HG03280 (cell line): Measurements from ENCODE around the gene FNIP1.
A peak's percentile ranks its signal among the peaks of the same experiment; 100 is the strongest.
"Not testable (repeated sequence)": the region's sequence is repeated elsewhere in the genome, so short reads cannot be mapped to it uniquely, and the experiment has no call there.

ENCODE experiments used
- ATAC-seq: cut with Tn5 transposase; IDR thresholded peaks from one replicate; pipeline ENCODE4 v1.9.1; 2021; ENCODE audit warnings: mild to moderate bottlenecking, moderate library complexity; ENCODE audit not compliant: unreplicated experiment

Gene FNIP1

DNA sequence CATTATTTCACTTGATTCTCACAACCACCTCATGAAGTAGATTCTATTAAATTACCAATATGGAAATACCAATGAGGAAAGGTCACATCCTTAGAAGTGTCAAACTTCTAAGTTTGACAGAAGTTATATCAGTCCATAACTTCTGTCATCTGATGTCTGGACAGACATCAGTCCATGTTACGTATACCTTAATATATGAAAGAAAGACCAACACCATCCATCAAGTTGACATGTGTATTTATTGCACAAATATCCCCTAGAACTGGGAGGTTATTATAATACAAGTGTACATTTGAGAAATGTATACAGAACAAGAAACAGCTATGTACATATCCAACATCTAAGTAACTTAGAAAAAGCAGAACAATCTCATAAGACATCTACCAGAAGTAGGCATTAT is 155.3 kb downstream of the FNIP1 start:
- ATAC-seq, result no peak

DNA sequence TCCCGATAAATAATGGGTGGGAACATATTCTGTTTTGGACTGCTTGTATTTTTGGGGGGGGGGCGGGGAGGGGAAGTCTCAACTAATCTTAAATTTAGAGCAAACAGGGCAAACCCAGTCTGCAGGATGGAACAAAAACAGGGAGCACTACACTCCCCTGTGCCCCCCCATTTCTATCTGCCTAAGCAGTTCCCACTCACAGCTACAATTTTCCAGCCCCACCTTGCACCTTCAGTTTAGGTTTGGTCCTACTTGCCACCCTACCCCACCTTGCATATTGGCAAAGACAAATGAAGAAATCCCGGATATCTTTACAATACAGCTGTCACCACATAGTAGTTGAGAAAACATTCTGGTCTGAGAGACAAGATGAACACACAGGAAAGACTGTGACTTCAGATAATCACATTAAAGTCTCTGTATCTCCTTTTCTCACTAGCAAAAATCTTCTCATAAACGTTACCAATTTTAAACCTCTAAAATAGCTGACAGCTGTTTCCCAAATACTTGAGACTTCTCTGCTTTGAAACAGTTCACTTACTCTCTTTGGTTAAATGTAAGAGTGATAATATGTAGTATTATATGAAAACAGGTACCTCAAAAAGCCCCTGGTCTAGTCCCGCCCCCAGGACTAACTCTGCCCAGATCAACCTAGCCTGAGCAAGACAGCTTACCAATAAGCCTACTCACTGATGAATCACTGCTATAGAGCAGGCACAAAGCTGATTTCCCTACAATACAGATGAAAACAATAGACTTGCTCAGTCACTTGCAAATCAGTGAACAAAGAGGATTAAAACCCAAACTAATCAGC is 156.6 kb downstream of the FNIP1 start:
- ATAC-seq, result no peak

DNA sequence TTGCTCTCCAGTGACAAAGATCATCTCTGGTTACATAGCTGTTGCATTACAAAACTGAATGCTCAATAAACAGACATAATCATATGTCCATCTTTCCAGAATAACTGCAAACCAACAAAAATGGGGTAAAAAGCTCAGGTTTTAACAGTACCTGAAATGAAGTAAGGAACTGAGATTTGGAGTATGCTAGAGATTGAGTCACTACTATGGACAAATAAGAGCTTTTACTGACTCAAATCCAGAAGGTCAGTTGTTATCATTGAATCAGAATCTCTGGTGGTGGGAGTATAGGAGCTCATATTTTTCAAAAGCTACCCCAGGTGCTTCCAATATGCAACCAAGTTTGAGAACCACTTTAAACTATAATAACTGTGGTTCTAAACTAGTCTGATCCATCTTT is 157.7 kb downstream of the FNIP1 start:
- no peak for ATAC-seq

DNA sequence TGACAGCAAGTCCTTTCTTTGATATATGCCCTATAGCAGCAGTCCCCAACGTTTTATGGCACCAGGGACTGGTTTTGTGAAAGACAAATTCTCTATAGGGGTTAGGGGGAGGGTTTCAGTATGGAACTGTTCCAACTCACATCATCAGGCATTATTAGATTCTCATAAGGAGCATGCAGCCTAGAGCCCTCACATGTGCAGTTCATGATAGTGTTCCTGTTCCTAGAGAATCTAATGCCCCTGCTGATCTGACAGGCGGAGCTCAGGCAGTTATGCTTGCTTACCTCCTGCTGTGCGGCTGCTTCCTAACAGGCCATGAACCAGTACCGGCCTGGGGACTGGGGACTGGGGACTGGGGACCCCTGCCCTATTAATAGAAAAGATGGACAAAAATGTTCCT is 159.1 kb downstream of the FNIP1 start:
- no peak for ATAC-seq

DNA sequence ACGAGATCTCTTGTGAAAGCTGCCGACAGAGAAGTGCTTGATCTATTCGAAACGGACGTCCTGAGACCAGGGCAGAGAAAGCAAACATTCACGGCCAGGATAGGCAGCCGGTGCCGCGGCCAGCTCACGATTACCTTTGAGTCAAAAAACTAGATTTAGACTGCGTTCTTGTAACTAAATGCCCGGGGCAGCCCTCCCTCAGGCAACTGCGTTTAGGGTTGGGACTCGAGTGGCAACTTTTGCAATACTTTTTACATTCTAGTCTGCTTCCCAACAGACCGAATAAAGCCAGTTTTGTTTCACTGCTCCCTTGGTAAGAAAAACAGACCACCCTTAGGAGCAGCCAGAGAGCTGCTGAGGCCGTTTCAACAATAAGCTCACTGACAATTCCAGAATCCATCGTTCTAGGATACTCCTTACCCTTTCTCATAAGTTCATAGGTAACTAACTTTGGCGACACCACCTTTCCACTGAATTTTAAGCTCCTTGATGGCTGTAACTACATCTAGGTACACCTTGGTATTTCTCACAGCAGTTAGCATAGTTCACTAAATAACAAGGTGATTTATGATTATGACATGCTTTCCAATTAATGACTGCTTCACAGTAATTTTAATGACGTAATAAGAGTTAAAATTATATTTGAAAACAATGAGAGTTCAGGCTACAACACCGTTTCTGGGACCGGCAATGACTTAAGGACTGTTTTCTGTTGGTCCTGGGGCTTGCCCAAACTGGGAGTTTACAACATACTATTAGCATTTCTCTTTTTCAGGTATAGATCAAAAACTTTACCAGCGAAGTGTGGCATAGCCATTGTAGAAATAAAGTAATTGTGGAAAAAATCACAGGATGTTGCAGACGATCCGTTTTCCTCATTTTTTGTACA is 160.9 kb downstream of the FNIP1 start:
- no peak for ATAC-seq

DNA sequence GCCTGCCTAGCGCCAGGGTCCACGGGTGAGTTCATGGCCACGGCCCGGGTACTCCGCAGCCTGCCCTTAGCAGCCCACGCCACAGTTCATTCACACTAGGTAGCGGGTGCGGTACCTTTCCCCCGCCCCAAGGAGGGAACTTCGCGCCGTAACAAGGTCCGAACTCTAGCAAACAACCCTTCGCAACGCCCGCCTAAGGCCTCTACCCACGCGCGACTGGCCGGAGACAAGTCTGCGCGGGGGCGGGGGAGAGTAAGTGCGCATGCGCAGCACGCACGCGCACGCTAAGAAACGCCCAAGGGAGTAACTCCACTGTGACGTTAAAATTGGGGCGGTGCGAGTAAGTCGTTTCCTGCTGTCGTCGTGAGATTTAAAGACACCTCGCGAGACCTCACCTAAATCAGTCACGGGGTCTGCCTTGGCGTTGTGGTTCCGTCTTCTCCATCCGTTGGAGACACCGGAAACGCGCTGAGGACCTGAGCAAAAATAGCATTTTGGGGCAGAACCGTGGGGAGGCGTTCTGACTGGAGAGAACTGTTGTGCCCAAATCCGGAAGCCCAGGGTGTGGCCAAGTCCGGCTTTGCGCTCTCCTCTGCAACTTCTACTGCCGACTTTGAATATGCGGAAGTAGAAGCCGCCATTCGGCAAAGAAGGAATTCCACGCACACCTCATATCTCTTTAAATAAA is 161.7 kb downstream of the FNIP1 start, which contains the start of gene RAPGEF6:
Gene RAPGEF6, minus strand, starts transcription at position 234 of the 688 bp plus-strand sequence. Its CDS starts 199 bp downstream, at position 35.
- ATAC-seq, result peak; percentile 87

DNA sequence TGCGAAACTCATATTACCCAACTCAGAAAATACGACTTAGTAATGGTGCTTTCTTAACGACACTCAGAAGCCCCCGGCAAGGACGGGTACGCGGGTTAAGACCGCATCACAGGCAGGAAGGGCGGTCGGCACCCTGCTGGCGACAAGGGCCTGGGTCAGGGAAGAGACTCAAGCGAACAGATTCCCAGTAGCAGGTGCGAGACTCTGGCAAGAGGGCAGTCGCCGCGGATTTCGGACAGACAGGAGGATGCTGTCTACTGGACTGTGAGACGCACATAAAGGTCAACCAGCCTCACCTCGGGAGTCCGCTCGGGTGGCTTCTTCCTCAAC is 162.2 kb downstream of the FNIP1 start:
- ATAC-seq, result peak; percentile 25

DNA sequence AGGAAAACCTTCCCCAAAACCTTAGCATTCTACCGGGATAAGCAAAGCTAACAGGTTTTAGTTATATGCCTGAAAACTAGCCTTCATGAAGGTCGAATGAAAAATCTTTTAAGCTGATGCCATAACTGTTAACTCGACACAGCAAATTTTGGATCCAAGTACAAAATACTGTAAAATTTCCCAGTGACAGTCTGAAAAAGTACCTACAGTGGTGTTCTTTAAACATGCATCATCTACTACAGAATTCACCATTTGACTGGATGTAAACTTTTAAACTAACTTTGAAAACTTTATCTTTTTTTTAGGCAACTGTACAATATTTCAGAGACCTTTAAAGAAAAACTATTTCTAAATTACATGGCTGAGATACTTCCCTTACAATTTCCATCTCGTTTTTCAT is 162.6 kb downstream of the FNIP1 start:
- ATAC-seq, result no peak

DNA sequence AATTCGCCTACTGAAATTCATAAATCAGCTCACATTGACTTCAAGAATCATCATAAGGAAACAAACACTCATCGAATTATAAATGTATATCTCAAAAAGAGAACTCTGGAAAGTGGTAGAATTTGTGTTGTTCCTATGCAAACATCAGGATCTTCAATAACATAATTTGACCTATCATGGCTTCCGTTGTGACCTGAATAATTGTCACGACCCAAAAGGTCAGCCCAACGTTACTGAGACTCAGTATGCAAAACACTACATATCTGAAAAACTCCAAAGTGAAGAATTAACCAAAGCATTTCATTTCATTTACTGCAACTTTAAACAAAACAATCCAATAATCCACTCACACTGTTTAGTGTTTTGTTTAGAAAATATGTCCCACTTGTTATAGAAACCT is 163.0 kb downstream of the FNIP1 start:
- no peak for ATAC-seq

DNA sequence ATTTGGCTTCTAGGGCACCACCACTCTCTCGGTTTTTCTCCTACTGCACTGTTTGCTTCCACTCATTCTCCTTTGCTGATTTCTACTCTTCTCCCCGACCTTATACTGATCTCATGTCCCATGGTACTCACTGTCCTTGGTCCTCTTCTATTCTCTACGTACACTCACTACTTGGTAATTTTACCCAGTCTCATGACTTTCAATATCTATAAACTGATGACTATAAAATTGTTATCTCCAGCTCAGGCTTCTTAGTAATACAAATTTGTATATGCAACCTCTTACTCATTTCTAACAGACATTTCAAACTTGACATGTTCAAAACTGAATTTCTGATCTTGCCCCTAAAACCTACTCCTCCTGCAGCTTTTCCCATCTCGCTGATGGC is 165.9 kb downstream of the FNIP1 start:
- no peak for ATAC-seq

DNA sequence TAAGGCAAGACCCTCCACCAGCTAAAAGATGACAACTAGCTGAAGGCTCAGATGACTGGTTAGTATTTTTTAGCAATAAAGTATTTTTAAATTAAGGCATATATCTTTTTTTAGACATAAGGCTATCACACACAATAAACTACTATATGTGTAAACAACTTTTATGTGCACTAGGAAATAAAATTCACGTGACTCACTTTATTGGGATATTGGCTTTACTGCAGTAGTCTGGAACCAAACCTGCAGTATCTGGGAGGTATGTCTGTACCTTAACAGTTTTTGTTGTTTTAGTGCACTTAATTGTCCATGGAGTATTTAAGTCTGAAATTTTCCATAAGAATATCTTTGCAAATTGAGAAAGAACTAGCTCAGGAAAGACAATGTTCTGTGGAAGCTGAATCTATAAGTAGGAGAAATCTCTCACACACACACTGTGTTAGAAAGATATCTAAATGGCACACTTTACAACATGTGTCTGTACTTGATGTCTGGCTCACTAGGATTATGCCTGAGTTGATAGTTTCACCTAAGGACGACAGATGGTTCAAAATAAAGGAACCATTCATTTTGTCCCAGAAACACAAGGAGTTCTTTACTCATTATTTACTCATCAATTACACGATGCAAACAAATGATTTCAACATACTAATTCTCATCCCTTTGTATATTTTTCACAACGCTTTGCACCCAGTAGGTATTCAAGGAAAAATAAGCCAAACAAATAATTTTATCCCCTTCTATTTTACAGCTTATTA is 166.4 kb downstream of the FNIP1 start:
- ATAC-seq, result no peak

DNA sequence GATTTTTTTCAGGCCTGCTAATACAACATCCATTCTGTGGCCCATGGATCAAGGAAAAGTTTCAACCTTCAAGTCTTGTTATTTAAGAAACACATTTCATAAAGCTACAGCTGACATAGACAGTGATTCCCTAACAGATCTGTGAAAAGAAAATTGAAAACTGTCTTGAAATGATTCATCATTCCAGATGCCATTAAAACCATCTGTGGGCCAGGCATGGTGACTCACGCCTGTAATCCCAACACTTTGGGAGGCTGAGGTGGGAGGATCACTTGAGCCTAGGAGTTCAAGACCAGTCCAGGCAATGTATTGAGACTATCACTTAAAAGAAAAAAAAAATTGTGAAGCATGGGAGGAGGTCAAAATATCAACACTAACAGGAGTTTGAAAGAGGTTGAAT is 167.8 kb downstream of the FNIP1 start:
- no peak for ATAC-seq

DNA sequence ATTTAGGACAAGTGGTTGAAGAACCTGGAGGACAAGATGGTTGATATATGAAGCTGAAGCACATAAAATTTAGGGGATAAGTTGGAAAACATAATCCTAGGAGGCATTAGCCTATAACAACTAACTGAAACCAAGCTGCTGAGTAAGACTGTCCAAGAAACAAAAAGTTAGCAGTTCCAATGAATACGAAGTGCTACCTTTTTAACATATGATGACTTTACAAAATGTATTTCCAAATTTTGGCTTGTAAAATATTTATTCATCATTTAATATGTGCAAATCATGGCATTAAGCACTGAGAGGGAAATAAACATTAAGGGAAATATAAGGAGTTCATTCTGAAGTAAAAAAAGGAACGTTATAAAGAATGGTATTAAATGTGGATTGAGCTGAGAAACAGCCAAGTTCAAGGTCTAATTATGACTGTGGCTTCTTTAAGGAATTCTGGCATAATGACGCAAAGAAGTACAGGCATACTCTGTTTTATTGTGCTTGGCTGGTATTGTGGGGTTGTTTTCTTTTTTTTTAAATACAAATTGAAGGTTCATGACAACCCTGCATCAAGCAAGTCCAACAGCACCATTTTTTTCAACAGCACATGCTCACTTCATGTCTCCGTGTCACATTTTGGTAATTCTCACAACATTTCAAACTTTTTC is 169.5 kb downstream of the FNIP1 start:
- no peak for ATAC-seq

DNA sequence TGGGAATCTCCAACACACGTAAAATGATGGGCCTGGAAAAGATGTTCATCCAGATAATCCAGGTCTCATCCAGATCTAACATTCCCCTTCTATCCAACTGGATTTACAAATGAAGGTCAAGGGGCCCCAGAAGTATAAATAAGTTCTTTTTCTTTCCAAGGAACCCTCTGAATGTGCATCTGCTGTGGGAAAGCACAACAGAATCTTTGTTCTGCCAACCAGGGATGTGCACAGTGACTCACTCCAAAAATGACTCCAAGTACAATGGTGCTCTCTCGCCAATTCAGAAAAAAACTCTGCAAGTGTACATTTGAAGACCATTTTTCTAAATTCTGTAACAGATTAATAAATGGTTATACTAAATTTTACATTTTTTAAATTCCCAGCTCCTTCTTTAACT is 174.2 kb downstream of the FNIP1 start:
- ATAC-seq, result no peak

DNA sequence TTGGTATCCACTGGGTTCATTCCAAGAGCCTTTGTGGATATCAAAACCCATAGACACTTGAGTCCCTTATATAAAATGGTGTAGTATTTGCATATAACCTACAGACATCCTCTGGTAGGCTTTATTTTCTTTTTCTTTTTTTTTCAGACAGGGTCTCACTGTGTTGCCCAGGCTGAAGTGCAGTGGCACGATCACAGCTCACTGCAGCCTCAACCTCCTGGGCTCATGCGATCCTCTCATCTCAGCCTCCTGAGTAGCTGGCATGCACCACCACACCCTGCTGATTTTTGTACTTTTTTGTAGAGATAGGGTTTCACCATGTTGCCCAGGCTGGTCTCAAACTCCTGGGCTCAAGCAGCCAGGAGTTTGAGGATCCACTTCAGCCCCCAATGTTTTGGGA is 175.7 kb downstream of the FNIP1 start:
- ATAC-seq, result not testable (repeated sequence)

DNA sequence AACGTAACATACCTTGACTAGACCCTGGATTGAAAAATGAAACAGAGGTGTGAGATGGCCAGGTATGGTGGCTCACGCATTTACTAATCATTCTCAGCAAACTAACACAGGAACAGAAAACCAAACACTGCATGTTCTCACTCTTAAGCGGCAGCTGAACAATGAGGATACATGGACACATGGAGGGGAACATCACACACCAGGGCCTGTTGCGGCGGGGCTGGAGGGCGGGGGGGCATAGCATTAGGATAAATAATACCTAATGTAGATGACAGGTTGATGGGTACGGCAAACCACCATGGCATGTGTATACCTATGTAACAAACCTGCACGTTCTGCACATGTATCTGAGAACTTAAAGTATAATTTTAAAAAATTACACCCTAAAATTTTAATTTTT is 177.7 kb downstream of the FNIP1 start:
- ATAC-seq, result no peak

DNA sequence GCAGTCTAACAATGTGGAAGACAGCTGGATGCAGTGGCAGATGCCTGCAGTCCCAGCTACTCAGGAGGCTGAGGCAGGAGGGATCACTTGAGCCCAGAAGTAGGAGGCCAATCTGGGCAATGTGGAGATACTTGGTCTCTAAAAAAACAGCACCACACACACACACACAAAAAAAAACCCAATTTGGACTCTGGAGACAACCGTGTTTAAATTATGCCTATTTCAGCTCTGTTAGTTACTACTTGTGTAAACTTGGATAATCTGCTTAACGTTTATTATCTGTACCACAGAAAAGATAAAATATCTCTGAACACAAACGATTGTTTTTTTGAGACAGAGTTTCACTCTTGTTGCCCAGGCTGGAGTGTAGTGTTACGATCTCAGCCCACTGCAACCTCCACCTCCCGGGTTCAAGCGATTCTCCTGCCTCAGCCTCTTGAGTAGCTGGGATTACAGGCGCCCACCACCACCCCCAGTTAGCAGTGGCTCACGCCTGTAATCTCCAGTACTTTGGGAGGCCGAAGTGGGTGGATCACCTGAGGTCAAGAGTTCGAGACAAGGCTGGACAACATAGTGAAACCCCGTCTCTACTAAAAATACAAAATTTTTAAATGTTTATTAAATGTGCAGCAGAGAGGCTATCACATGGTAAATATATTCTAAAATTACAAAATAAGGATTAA is 179.5 kb downstream of the FNIP1 start:
- ATAC-seq, result no peak

DNA sequence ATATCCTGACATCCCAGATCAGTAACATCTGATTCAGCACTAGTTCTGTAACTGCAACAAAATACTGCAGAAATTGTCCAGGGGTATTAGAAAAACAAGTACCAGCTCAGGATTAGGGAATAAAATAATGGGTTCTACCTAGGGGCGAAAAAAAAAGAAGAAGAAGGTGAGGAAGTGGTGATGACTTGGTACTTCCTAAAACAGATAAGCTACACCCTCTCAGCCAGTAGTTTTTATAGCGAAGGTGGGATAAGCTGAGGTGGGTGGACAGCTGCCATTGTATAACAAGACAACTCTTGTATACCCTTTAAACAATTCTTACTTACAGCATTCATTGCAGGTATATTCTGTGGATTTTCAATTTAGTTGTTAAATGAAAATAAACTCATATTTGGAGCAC is 180.9 kb downstream of the FNIP1 start:
- ATAC-seq, result no peak

DNA sequence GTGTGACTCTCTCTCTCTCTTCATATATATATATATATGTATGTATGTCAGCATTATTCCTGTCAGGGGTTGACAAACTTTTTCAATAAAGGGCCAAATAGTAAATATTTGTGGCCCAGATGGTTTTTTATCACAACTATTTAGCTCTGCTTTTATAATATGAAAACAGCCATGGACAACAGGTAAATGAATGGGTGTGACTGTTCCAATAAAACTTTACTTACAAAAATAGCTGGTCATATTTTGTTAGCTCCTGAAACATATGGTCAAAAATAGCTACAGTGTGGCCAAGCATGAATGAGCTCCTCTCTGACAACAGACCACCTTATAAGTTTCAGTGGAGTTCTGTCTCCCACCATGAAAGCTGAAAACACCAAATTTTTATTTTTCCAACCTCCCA is 183.4 kb downstream of the FNIP1 start:
- ATAC-seq, result no peak

DNA sequence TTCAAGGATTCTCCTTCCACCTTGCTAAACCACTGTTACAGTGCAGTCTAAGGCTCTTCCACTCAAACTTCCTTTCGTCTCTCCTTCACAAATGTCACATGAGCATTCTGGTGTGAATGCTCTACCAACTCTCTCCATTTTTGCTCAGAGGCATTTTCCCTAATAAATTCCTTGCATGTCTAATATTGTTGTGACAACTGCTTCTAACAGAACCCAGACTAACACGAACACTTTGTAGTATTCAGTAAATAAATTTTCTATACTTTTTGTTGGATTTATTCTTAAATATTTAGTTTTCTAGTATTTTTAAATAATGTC is 185.8 kb downstream of the FNIP1 start:
- no peak for ATAC-seq
